Thoracic aorta (tissue), 2 donors: ENCODE data around the gene MEIS2. TPM values are rescaled to one million over a fixed set of nuclear protein-coding genes. Genes with fewer than 3 reads are reported as not detected.

Experiments
- ATAC-seq: fragments of 150-250 bp; one replicate; pipeline ENCODE4 v1.8.0; 2017; ENCODE audit warnings: low read depth; ENCODE audit not compliant: insufficient number of reproducible peaks, low FRiP score
- DNase-seq: peaks from one replicate; pipeline ENCODE4 v3.0.0-alpha.2; 2020; ENCODE audit warnings: low spot score
- H3K27ac ChIP-seq, 2 donors: fragments of 200-600 bp; sonication (generic); 1 replicate in 1 of 2; 2 replicates in 1 of 2; pipeline ENCODE4 v1.5.1; 2016; ENCODE audit warnings: mild to moderate bottlenecking in 2 of 2, moderate library complexity in 2 of 2
- H3K27me3 ChIP-seq: fragments of 200-600 bp; sonication (generic); replicated peaks from 2 replicates; pipeline ENCODE4 v1.6.0; 2016; ENCODE audit warnings: mild to moderate bottlenecking; ENCODE audit not compliant: insufficient read depth
- H3K36me3 ChIP-seq: fragments of 200-600 bp; sonication (generic); one replicate; pipeline ENCODE4 v1.5.1; 2016
- H3K4me1 ChIP-seq, 2 donors: fragments of 200-600 bp; sonication (generic); 1 replicate in 1 of 2; 2 replicates in 1 of 2; pipeline versions ENCODE4 v1.5.1 to v1.6.0; 2016; ENCODE audit warnings: low read depth in 2 of 2, mild to moderate bottlenecking in 1 of 2; ENCODE audit not compliant: control insufficient read depth in 1 of 2
- H3K4me3 ChIP-seq: fragments of 200-600 bp; sonication (generic); 2 replicates; pipeline ENCODE4 v1.5.1; 2016; ENCODE audit warnings: mild to moderate bottlenecking
- H3K9me3 ChIP-seq: fragments of 200-600 bp; sonication (generic); 2 replicates; pipeline ENCODE4 v1.5.1; 2016
- CTCF ChIP-seq: fragments of 200-600 bp; sonication (generic); IDR thresholded peaks from one replicate; pipeline ENCODE4 v1.5.1; 2019; ENCODE audit warnings: antibody characterized with exemption
- total RNA-seq, 2 donors: library from RNA; depleted of rRNA; stranded (reverse); fragments of >200 nt; gene quantifications; one replicate each; pipeline versions ENCODE4 v1.1.0 to v1.2.3, GENCODE V29; 2016

The MEIS2 gene
- total RNA-seq, 2 donors from 2014 or later: 46.4 to 57.2 TPM

GRCh38 chr15:36897834-36898233 lies 202.5 kb downstream of the MEIS2 start:
- no peak for ATAC-seq
- no peak overlapping the region for H3K4me3 ChIP-seq
- peaks cover 0 to 4% of the 10 kb centered on the region in 2 donors for H3K4me1 ChIP-seq
- H3K27ac ChIP-seq: no peak overlapping the region
- no peak for DNase-seq
- no peaks in the 10 kb centered on the region for H3K9me3 ChIP-seq
- no peak for TF ChIP-seq CTCF
- H3K36me3 ChIP-seq: no peaks in the 10 kb centered on the region
- no peaks in the 10 kb centered on the region for H3K27me3 ChIP-seq

- no peak for ATAC-seq
- Histone ChIP-seq H3K27ac (no peak overlapping the region), H3K27me3 (no peaks in the 10 kb centered on the region), H3K9me3 (no peaks in the 10 kb centered on the region), H3K4me3 (no peak overlapping the region), H3K4me1 (peaks cover 0 to 4% of the 10 kb centered on the region in 2 donors), H3K36me3 (no peaks in the 10 kb centered on the region)
- no peak for DNase-seq
- no peak for TF ChIP-seq CTCF
These were observed 203.4 kb downstream of the MEIS2 start for GRCh38 chr15:36896949-36897348.

GRCh38 chr15:36894075-36894474 lies 206.3 kb downstream of the MEIS2 start:
- TF ChIP-seq CTCF: no peak
- Histone ChIP-seq H3K9me3 (no peaks in the 10 kb centered on the region), H3K27ac (no peak overlapping the region), H3K36me3 (no peaks in the 10 kb centered on the region), H3K27me3 (no peaks in the 10 kb centered on the region), H3K4me3 (no peak overlapping the region), H3K4me1 (no peaks in the 10 kb centered on the region)
- no peak for ATAC-seq
- no peak for DNase-seq

- Histone ChIP-seq H3K4me1 (peaks cover 0 to 2% of the 10 kb centered on the region in 2 donors), H3K4me3 (no peak overlapping the region), H3K9me3 (no peaks in the 10 kb centered on the region), H3K27me3 (no peaks in the 10 kb centered on the region), H3K36me3 (no peaks in the 10 kb centered on the region), H3K27ac (no peak overlapping the region)
- no peak for TF ChIP-seq CTCF
- ATAC-seq (no peak), DNase-seq (no peak)
These were observed 207.1 kb downstream of the MEIS2 start for GRCh38 chr15:36893276-36893675.

- Histone ChIP-seq H3K4me1 (peaks cover 11 to 13% of the 10 kb centered on the region in 2 donors), H3K36me3 (no peaks in the 10 kb centered on the region), H3K27ac (no peak overlapping the region), H3K9me3 (no peaks in the 10 kb centered on the region), H3K4me3 (peak overlapping the region; percentile 52), H3K27me3 (no peaks in the 10 kb centered on the region)
- ATAC-seq (no peak), DNase-seq (no peak)
- no peak for TF ChIP-seq CTCF
These were observed 212.0 kb downstream of the MEIS2 start for GRCh38 chr15:36888011-36888992.
